GM19025 (cell line): ENCODE data around the gene TTC22.

Source experiments
- ATAC-seq: cut with Tn5 transposase; IDR thresholded peaks from one replicate; pipeline ENCODE4 v1.9.1; 2021; ENCODE audit warnings: mild to moderate bottlenecking, low read depth, moderate library complexity; ENCODE audit not compliant: unreplicated experiment

TTC22 gene

GRCh38 chr1:54800899-54801759 lies at the start of gene TTC22:
TSS of gene TTC22 (minus strand) at chr1:54801323. CDS start at chr1:54801163, 160 bp downstream.
- peak; percentile 65 for ATAC-seq

GRCh38 chr1:54850737-54851136 lies 49.6 kb upstream of the TTC22 start:
- no peak for ATAC-seq

GRCh38 chr1:54850069-54850730 lies 49.1 kb upstream of the TTC22 start:
- ATAC-seq: no peak

- ATAC-seq: no peak
These were observed 48.3 kb upstream of the TTC22 start for GRCh38 chr1:54849219-54850068.

- ATAC-seq: no peak
These were observed 47.2 kb upstream of the TTC22 start for GRCh38 chr1:54848134-54848948.

- ATAC-seq: no peak
These were observed 45.7 kb upstream of the TTC22 start for GRCh38 chr1:54846716-54847284.

- no peak for ATAC-seq
These were observed 45.2 kb upstream of the TTC22 start for GRCh38 chr1:54846301-54846700.

- ATAC-seq: no peak
These were observed 44.6 kb upstream of the TTC22 start for GRCh38 chr1:54845772-54846171.

- no peak for ATAC-seq
These were observed 43.4 kb upstream of the TTC22 start for GRCh38 chr1:54844564-54844963.

GRCh38 chr1:54843449-54843848 lies 42.3 kb upstream of the TTC22 start:
- ATAC-seq: no peak

- no peak for ATAC-seq
These were observed 41.8 kb upstream of the TTC22 start for GRCh38 chr1:54842963-54843362.

- no peak for ATAC-seq
These were observed 41.2 kb upstream of the TTC22 start for GRCh38 chr1:54842206-54842915.

- no peak for ATAC-seq
These were observed 38.7 kb upstream of the TTC22 start for GRCh38 chr1:54839824-54840223.

- no peak for ATAC-seq
These were observed 37.5 kb upstream of the TTC22 start for GRCh38 chr1:54838565-54839180.

- ATAC-seq: no peak
These were observed 36.1 kb upstream of the TTC22 start for GRCh38 chr1:54837002-54837853.

GRCh38 chr1:54836594-54836993 lies 35.5 kb upstream of the TTC22 start:
- ATAC-seq: no peak

- ATAC-seq: no peak
These were observed 34.8 kb upstream of the TTC22 start for GRCh38 chr1:54835970-54836369.
